Spinal cord (tissue), 10 donors: ENCODE measurements around the gene TRAPPC4. TPM values are rescaled to one million over a fixed set of nuclear protein-coding genes. Genes with fewer than 3 reads are reported as not detected.
"Not testable (repeated sequence)": the region's sequence is repeated elsewhere in the genome, so short reads cannot be mapped to it uniquely, and the experiment has no call there.

Experiments used
- DNase-seq, 6 donors: peaks; one replicate each; pipeline versions ENCODE4 v3.0.0 to v3.0.0-alpha.2; 2013 to 2015; ENCODE audit warnings: low spot score in 6 of 6, low read depth in 4 of 6
- H3K27ac ChIP-seq: one replicate; pipeline ENCODE4 v1.5.1; 2013; ENCODE audit warnings: low read depth, low read length, control low read depth
- H3K27me3 ChIP-seq: one replicate; pipeline ENCODE4 v1.6.1; 2013; ENCODE audit warnings: low read length; ENCODE audit not compliant: control insufficient read depth, insufficient read depth
- H3K36me3 ChIP-seq: one replicate; pipeline ENCODE4 v1.6.1; 2013; ENCODE audit warnings: low read length; ENCODE audit not compliant: control insufficient read depth, insufficient read depth
- H3K4me1 ChIP-seq: one replicate; pipeline ENCODE4 v1.6.1; 2013; ENCODE audit warnings: low read length; ENCODE audit not compliant: control insufficient read depth, insufficient read depth
- H3K4me3 ChIP-seq: one replicate; pipeline ENCODE4 v1.5.1; 2013; ENCODE audit warnings: low read depth, low read length, control low read depth
- H3K9me3 ChIP-seq: one replicate; pipeline ENCODE4 v1.6.1; 2013; ENCODE audit warnings: low read length; ENCODE audit not compliant: control insufficient read depth, insufficient read depth
- WGBS: methylation state at CpG from one replicate; pipeline ENCODE4 v1.1.5; 2013; ENCODE audit warnings: missing lambda C conversion rate; ENCODE audit not compliant: insufficient coverage; 5-methylcytosine and 5-hydroxymethylcytosine counted together
- polyA plus RNA-seq, 2 donors: library from polyadenylated mRNA; unstranded; fragments of 120-200 nt; gene quantifications; one replicate each; pipeline ENCODE4 v1.2.1, GENCODE V29; 2013; ENCODE audit not compliant: insufficient read length in 2 of 2
- total RNA-seq, 2 donors: library from RNA; depleted of rRNA in 1 of 2; stranded (reverse); fragments of 120-200 nt in 1 of 2; fragments of >200 nt in 1 of 2; gene quantifications; one replicate each; pipeline versions ENCODE4 v1.2.3 to v1.2.4, GENCODE V29; 2013 to 2014
- donor health status: healthy.

TRAPPC4 gene
- total and polyA plus RNA-seq, 4 donors, result 61.3 to 145 (median 103) TPM

DNA sequence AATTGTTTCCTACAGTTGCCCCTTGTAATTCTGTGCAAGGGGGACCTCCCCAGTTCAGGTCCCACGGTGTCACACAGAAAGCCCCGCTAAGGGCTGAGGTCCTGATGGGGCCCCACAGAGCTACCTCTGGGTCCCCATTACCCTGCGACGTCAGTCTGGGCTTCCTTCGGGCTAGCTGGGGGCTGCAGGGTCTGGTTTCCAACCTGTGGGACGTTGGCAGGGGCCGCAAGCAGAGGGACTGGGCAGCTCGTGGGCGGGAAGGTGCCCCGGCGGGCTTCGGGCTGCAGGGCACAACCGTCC, 11.4 kb downstream of the TRAPPC4 start:
- peaks cover 36% of the 10 kb centered on the region for H3K36me3 ChIP-seq
- H3K4me3 ChIP-seq, result peak overlapping the region; percentile 87
- no peaks in the 10 kb centered on the region for H3K9me3 ChIP-seq
- peak overlapping the region; percentile 64 for H3K27ac ChIP-seq
- 1% methylated on average over 13 of the region's 13 CpGs for WGBS
- H3K27me3 ChIP-seq, result no peaks in the 10 kb centered on the region
- peaks cover 29% of the 10 kb centered on the region for H3K4me1 ChIP-seq
- DNase-seq, result no peak

DNA sequence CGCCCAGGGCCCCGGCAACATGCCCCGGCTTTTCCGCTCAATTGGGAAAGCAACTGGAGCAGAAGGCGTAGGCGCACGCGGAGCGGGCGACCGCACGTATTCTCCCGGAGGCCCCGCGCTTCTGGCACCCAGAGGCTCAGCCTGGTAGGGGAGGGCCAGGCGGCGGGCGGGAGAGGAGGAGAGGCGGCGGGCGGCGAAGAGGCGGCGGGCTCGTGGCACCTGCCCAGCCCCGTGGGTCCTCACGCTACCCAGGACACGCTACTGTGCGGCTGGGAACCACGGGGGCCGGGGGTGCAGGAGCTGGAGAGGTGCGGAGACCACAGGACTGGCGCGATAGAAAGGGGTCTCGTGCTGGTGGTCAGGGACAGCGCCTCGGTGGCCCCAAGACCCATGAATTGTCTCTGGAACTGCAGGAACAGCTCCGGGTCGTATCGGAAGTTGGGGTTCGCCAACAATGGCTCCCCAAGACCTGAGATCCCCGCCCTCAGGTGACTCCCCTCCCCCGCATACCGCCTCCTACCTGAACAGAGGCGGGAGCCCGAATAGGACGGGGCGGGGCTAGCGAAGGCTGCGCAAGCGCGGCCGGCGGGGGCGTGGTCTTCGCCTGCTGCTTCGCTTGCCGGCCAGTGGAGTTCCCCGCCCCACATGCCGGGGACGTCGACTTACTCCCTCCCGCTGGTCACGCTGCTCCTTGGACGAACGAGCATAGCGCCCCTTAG, 11.9 kb downstream of the TRAPPC4 start, which contains the start of gene SLC37A4:
SLC37A4 (minus strand) TSS at position 549 of the 719 bp plus-strand sequence.
- under 1% methylated on average over 63 of the region's 67 CpGs for WGBS
- Histone ChIP-seq H3K4me3 (peak within 1 kb of the TSS; percentile 87), H3K36me3 (peaks cover 31% of the 10 kb centered on the region), H3K4me1 (peaks cover 29% of the 10 kb centered on the region), H3K9me3 (no peaks in the 10 kb centered on the region), H3K27me3 (no peaks in the 10 kb centered on the region), H3K27ac (peak within 1 kb of the TSS; percentile 64)
- DNase-seq, result peak; percentile 78 to 98 (median 87)

DNA sequence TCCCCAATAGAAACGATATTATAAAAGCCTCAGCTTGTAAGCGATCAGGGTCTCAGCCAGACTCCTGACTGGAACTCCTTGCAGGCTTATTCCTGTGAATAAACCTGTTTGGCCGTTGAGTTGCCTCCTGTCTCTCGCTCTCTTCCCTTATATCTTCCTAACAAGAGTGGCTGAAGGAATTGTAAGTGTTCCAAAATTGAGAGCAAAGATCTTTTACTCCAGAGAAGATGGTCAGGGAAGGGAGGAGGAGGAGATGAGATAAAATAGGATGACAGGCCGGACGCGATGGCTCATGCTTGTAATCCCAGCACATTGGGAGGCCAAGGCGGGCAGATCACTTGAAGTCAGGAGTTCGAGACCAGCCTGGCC, 13.3 kb downstream of the TRAPPC4 start:
- 50% methylated on average over 1 of the region's 9 CpGs for WGBS
- peaks cover 29% of the 10 kb centered on the region for H3K4me1 ChIP-seq
- no peak overlapping the region for H3K4me3 ChIP-seq
- H3K36me3 ChIP-seq, result peaks cover 18% of the 10 kb centered on the region
- H3K27me3 ChIP-seq, result no peaks in the 10 kb centered on the region
- H3K27ac ChIP-seq, result no peak overlapping the region
- no peak for DNase-seq
- no peaks in the 10 kb centered on the region for H3K9me3 ChIP-seq

DNA sequence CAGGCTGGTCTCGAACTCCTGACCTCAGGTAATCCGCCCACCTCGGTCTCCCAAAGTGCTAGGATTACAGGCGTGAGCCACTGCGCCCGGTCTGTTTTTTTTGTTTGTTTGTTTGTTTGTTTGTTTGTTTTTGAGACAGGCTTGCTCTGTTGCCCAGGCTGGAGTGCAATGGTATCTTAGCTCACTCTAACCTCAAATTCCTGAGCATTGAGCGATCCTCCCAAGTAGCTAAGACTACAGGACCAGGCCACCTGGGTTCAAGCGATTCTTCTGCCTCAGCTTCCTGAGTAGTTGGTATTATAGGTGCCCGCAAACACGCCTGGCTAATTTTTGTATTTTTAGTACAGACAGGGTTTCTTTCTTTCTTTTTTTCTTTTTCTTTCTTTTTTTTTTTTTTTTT, 14.9 kb downstream of the TRAPPC4 start:
- not testable (repeated sequence) for H3K9me3 ChIP-seq, H3K27ac ChIP-seq, H3K4me3 ChIP-seq, DNase-seq, H3K27me3 ChIP-seq, H3K36me3 ChIP-seq
- WGBS, result 93% methylated on average over 3 of the region's 10 CpGs
- H3K4me1 ChIP-seq, result peaks cover 28% of the 10 kb centered on the region

DNA sequence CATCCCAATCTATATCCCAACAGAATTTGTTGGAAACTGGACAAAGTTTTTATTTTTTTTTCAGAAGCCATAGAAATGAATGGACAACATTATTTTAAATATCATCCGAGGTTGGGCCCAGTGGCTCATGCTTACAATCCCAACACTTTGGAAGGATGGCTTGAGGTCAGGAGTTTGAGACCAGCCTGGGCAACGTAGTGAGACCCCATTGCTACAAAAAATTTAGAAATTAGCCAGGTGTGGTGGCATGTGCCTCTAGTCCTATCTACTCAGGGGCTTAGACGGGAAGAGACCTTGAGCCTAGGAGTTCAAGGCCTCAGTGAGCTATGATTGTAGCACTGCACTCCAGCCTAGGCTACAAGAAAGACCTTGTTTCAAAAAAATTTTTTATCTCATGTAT, 16.2 kb downstream of the TRAPPC4 start:
- Histone ChIP-seq H3K9me3 (no peaks in the 10 kb centered on the region), H3K27me3 (no peaks in the 10 kb centered on the region), H3K27ac (no peak overlapping the region), H3K36me3 (no peaks in the 10 kb centered on the region), H3K4me3 (no peak overlapping the region), H3K4me1 (peaks cover 14% of the 10 kb centered on the region)
- WGBS, result 100% methylated on average over 1 of the region's 3 CpGs
- DNase-seq, result no peak

DNA sequence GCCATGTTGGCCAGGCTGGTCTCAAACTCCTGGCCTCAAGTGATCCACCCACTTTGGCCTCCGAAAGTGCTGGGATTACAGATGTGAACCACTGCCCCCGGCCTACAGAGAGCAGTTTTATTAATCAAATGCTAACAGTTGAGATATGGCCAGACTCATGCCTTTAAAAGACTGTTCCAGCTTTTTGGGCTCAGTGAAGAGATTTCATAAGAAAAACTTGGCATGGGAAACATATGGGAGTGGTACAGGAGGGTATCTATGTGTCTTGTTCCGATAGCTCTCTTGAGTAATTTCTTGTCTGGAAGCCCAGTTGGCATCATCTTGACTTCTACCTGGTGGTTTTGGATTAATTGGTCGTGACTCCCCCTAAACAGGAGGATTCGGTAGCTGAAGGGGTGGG, 20.3 kb downstream of the TRAPPC4 start:
- Histone ChIP-seq H3K27me3 (no peaks in the 10 kb centered on the region), H3K4me3 (no peak overlapping the region), H3K9me3 (no peaks in the 10 kb centered on the region), H3K4me1 (no peaks in the 10 kb centered on the region), H3K36me3 (no peaks in the 10 kb centered on the region), H3K27ac (no peak overlapping the region)
- no peak for DNase-seq
- WGBS, result 91% methylated on average over 2 of the region's 5 CpGs

DNA sequence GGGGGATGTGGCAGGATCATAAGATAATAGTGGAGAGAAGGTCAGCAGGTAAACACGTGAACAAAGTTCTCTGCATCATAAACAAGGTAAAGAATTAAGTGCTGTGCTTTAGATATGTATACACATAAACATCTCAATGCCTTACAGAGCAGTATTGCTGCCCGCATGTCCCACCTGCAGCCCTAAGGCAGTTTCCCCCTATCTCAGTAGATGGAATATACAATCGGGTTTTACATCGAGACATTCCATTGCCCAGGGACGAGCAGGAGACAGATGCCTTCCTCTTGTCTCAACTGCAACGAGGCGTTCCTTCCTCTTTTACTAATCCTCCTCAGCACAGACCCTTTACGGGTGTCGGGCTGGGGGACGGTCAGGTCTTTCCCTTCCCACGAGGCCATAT, 20.9 kb downstream of the TRAPPC4 start:
- no CpG with 5 or more reads among the region's 11 CpGs for WGBS
- DNase-seq, H3K27ac ChIP-seq, H3K9me3 ChIP-seq, H3K27me3 ChIP-seq, H3K36me3 ChIP-seq, H3K4me3 ChIP-seq, H3K4me1 ChIP-seq: not testable (repeated sequence)

DNA sequence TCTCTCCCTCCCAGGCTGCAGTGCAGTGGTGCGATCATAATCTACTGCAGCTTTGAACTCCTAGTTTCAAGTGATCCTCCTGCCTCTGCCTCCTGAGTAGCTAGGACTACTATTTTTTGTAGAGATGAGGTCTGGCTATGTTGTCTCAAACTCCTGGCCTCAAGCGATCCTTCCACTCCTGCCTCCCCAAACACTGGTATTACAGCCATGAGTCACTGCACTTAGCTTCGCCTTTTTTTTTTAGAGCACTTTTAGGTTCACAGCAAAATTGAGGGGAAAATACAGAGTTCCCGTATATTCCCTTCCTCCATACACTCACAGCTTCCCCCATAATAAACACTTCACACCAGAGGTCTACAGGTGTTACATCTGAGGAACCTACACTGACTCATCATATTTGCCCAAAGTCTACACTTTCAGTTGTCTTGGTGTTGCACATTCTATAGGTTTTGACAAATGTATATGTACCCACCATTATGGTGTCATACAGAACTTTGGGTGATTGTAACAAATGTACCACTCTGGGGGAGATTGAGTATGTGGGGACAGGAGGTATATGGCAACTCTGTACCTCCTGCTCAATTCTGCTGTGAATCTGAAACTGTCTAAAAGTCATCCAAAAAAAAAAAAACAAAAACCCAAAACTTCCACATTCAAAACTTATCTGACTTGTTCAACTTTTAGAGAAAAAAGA, 23.4 kb downstream of the TRAPPC4 start:
- no peak overlapping the region for H3K4me3 ChIP-seq
- no peaks in the 10 kb centered on the region for H3K27me3 ChIP-seq
- peaks cover 26% of the 10 kb centered on the region for H3K36me3 ChIP-seq
- no peaks in the 10 kb centered on the region for H3K4me1 ChIP-seq
- H3K9me3 ChIP-seq, result no peaks in the 10 kb centered on the region
- 100% methylated on average over 2 of the region's 4 CpGs for WGBS
- no peak overlapping the region for H3K27ac ChIP-seq
- no peak for DNase-seq

DNA sequence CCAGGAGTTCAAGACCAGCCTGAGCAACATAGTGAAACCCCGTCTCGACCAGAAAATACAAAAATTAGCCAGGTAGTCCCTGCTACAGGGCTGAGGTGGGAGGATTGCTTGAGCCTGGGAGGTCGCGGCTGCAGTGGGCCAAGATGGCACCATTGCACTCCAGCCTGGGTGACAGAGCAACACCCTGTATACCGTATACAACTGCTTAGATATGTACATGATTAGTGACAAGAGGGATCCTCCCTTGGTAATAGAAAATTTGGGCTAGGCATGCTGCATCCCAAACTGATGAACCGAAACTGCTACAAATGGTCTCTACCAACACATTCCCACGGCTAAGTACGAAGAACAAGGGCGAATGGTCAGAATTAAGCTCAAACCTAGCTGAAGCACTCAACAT, 24.4 kb downstream of the TRAPPC4 start:
- 97% methylated on average over 4 of the region's 9 CpGs for WGBS
- Histone ChIP-seq H3K27me3 (no peaks in the 10 kb centered on the region), H3K4me1 (no peaks in the 10 kb centered on the region), H3K4me3 (no peak overlapping the region), H3K9me3 (no peaks in the 10 kb centered on the region), H3K27ac (no peak overlapping the region), H3K36me3 (peaks cover 35% of the 10 kb centered on the region)
- no peak for DNase-seq

DNA sequence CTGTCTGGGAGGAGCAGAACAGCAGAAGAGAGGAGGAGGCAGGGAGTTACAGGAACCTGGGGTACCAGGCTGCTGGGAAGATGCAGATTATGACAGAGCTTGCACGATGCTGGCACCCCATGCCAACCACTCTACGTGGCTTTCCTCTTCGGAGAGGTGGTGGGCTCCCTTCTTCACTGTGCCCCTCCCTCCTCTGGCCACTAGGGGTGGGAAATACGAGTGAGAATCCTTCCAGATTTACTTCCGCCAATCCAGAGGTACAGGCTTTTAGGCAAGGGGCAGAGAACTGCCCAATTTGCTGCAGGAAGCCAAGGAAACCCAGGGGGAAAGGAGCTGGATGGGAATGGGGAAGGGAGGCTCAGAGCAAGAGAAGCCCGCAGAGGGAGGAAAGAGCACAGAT, 26.1 kb downstream of the TRAPPC4 start:
- H3K4me1 ChIP-seq, result no peaks in the 10 kb centered on the region
- H3K36me3 ChIP-seq, result peaks cover 53% of the 10 kb centered on the region
- DNase-seq, result no peak
- no peaks in the 10 kb centered on the region for H3K9me3 ChIP-seq
- H3K27ac ChIP-seq, result no peak overlapping the region
- H3K27me3 ChIP-seq, result no peaks in the 10 kb centered on the region
- 75% methylated on average over 2 of the region's 6 CpGs for WGBS
- no peak overlapping the region for H3K4me3 ChIP-seq
